GM19395 (cell line): ENCODE results near the gene CTPS2.
A peak's percentile ranks its signal among the peaks of the same experiment; 100 is the strongest.
"Not testable (repeated sequence)": the region's sequence is repeated elsewhere in the genome, so short reads cannot be mapped to it uniquely, and the experiment has no call there.

ENCODE experiments used
- ATAC-seq: cut with Tn5 transposase; IDR thresholded peaks from one replicate; pipeline ENCODE4 v1.9.1; 2021; ENCODE audit warnings: mild to moderate bottlenecking, moderate library complexity; ENCODE audit not compliant: unreplicated experiment

The CTPS2 gene

GRCh38 chrX:16712548-16713155, at the start of gene CTPS2:
CTPS2 (minus strand) TSS chrX:16712669; CDS start chrX:16702902, 9,767 bp downstream.
- peak; percentile 82 for ATAC-seq

GRCh38 chrX:16761500-16761899, 49.0 kb upstream of the CTPS2 start:
- not testable (repeated sequence) for ATAC-seq

- ATAC-seq: no peak
Measured at GRCh38 chrX:16756724-16757123, 44.3 kb upstream of the CTPS2 start.

- no peak for ATAC-seq
Measured at GRCh38 chrX:16754019-16754418, 41.5 kb upstream of the CTPS2 start.

GRCh38 chrX:16750136-16750535, 37.7 kb upstream of the CTPS2 start:
- no peak for ATAC-seq

GRCh38 chrX:16748425-16748824, 36.0 kb upstream of the CTPS2 start:
- no peak for ATAC-seq

GRCh38 chrX:16745659-16746058, 33.2 kb upstream of the CTPS2 start:
- ATAC-seq: no peak

- ATAC-seq: no peak
Measured at GRCh38 chrX:16745102-16745501, 32.6 kb upstream of the CTPS2 start.

GRCh38 chrX:16743604-16744325, 31.3 kb upstream of the CTPS2 start:
- ATAC-seq: no peak

- ATAC-seq: no peak
Measured at GRCh38 chrX:16739574-16739973, 27.1 kb upstream of the CTPS2 start.

GRCh38 chrX:16737024-16737423, 24.6 kb upstream of the CTPS2 start:
- ATAC-seq: no peak

GRCh38 chrX:16733013-16733412, 20.5 kb upstream of the CTPS2 start:
- ATAC-seq: no peak

GRCh38 chrX:16730450-16730849, 18.0 kb upstream of the CTPS2 start:
- ATAC-seq: no peak

- ATAC-seq: no peak
Measured at GRCh38 chrX:16727637-16728036, 15.2 kb upstream of the CTPS2 start.

- peak; percentile 80 for ATAC-seq
Measured at GRCh38 chrX:16726347-16726988, 14.0 kb upstream of the CTPS2 start.

- ATAC-seq: no peak
Measured at GRCh38 chrX:16725072-16725471, 12.6 kb upstream of the CTPS2 start.

- no peak for ATAC-seq
Measured at GRCh38 chrX:16722481-16722880, 10.0 kb upstream of the CTPS2 start.

- ATAC-seq: peak; percentile 99
Measured at GRCh38 chrX:16719334-16720084, 7.0 kb upstream of the CTPS2 start, which contains the start of gene SYAP1. SYAP1 (plus strand) TSS chrX:16719612; CDS start chrX:16719725, 113 bp downstream.

- ATAC-seq: peak; percentile 54
Measured at GRCh38 chrX:16718824-16719333, 6.4 kb upstream of the CTPS2 start.

- ATAC-seq: not testable (repeated sequence)
Measured at GRCh38 chrX:16716451-16716850, 4.0 kb upstream of the CTPS2 start.

- not testable (repeated sequence) for ATAC-seq
Measured at GRCh38 chrX:16715638-16716037, 3.2 kb upstream of the CTPS2 start.
